ENCODE results near the gene FXYD7. TPM values are rescaled to one million over a fixed set of nuclear protein-coding genes. Genes with fewer than 3 reads are reported as not detected.

Gene FXYD7
- total and polyA plus RNA-seq, 2 of the 13 experiments (the other 11 are each of a cell fraction or from before 2014, with no cell fraction given), result 0.55 TPM; not detected in 1

- TF ChIP-seq AHDC1 (CRISPR knock-in tag; IDR thresholded peaks at IDR 0.05; ENCODE audit: borderline replicate concordance), result peak; percentile 74; the same call in 1 of the 2 replicates
- TF ChIP-seq PRDM4 (CRISPR knock-in tag; IDR thresholded peaks at IDR 0.05; ENCODE audit: borderline replicate concordance), result no peak
- TF ChIP-seq RFXANK (CRISPR knock-in tag; IDR thresholded peaks at IDR 0.05), result no peak
- no peak for TF ChIP-seq BCLAF1 (IDR thresholded peaks at IDR 0.05)
- TF ChIP-seq HOXA3 (CRISPR knock-in tag; IDR thresholded peaks at IDR 0.05), result peak; percentile 69; the same call in 1 of the 2 replicates
- no peak for TF ChIP-seq AFF4 (CRISPR knock-in tag; IDR thresholded peaks at IDR 0.05)
- no peak for TF ChIP-seq ZNF773 (CRISPR knock-in tag; IDR thresholded peaks at IDR 0.05; ENCODE audit: borderline replicate concordance)
- TF ChIP-seq FLYWCH1 (CRISPR knock-in tag; IDR thresholded peaks at IDR 0.05), result no peak
- TF ChIP-seq ZNF251 (CRISPR knock-in tag; IDR thresholded peaks at IDR 0.05), result no peak
- TF ChIP-seq CBX2 (IDR thresholded peaks at IDR 0.05; ENCODE audit: low read depth, low read length), result no peak
- TF ChIP-seq CBX2 (CRISPR knock-in tag; IDR thresholded peaks at IDR 0.05; ENCODE audit: low read depth), result no peak
- TF ChIP-seq ZNF788 (CRISPR knock-in tag; IDR thresholded peaks at IDR 0.05; ENCODE audit: borderline replicate concordance), result peak; percentile 25; the same call in 1 of the 2 replicates
- TF ChIP-seq MXD4 (CRISPR knock-in tag; IDR thresholded peaks at IDR 0.05), result no peak
Observed at GRCh38 chr19:35130761-35131720, 12.0 kb upstream of the FXYD7 start (continued).

All from HepG2 (cell line).